ENCODE results near the gene RPL27A.

Gene RPL27A

GRCh38 chr11:8640267-8640906, 42.2 kb upstream of the RPL27A start:
- Histone ChIP-seq H3K4me3 (replicated peaks; ENCODE audit: low read depth, low read length) (no peak overlapping the region), H3K36me3 (ENCODE audit: control insufficient read depth, insufficient read depth, low read length) (peaks cover 22% of the 10 kb centered on the region), H3K27me3 (replicated peaks; ENCODE audit: control insufficient read depth, insufficient read depth, low read length) (no peaks in the 10 kb centered on the region)
- DNase-seq (ENCODE audit: extremely low read depth, insufficient read length): no peak
- no peak for TF ChIP-seq CTCF (IDR thresholded peaks at IDR 0.05; ENCODE audit: insufficient read depth, low read length, poor library complexity, severe bottlenecking)

GRCh38 chr11:8641332-8641731, 41.3 kb upstream of the RPL27A start:
- no peak for DNase-seq (ENCODE audit: extremely low read depth, insufficient read length)
- Histone ChIP-seq H3K36me3 (ENCODE audit: control insufficient read depth, insufficient read depth, low read length) (peaks cover 22% of the 10 kb centered on the region), H3K27me3 (replicated peaks; ENCODE audit: control insufficient read depth, insufficient read depth, low read length) (no peaks in the 10 kb centered on the region), H3K4me3 (replicated peaks; ENCODE audit: low read depth, low read length) (no peak overlapping the region)
- no peak for TF ChIP-seq CTCF (IDR thresholded peaks at IDR 0.05; ENCODE audit: insufficient read depth, low read length, poor library complexity, severe bottlenecking)

GRCh38 chr11:8642196-8642841, 40.3 kb upstream of the RPL27A start:
- H3K36me3 ChIP-seq (ENCODE audit: control insufficient read depth, insufficient read depth, low read length): peaks cover 22% of the 10 kb centered on the region
- TF ChIP-seq CTCF (IDR thresholded peaks at IDR 0.05; ENCODE audit: insufficient read depth, low read length, poor library complexity, severe bottlenecking): no peak
- DNase-seq (ENCODE audit: extremely low read depth, insufficient read length): no peak
- H3K27me3 ChIP-seq (replicated peaks; ENCODE audit: control insufficient read depth, insufficient read depth, low read length): no peaks in the 10 kb centered on the region
- H3K4me3 ChIP-seq (replicated peaks; ENCODE audit: low read depth, low read length): no peak overlapping the region

GRCh38 chr11:8646873-8647272, 35.7 kb upstream of the RPL27A start:
- DNase-seq (ENCODE audit: extremely low read depth, insufficient read length): no peak
- no peak for TF ChIP-seq CTCF (IDR thresholded peaks at IDR 0.05; ENCODE audit: insufficient read depth, low read length, poor library complexity, severe bottlenecking)
- no peak overlapping the region for H3K4me3 ChIP-seq (replicated peaks; ENCODE audit: low read depth, low read length)
- no peaks in the 10 kb centered on the region for H3K27me3 ChIP-seq (replicated peaks; ENCODE audit: control insufficient read depth, insufficient read depth, low read length)
- peaks cover 33% of the 10 kb centered on the region for H3K36me3 ChIP-seq (ENCODE audit: control insufficient read depth, insufficient read depth, low read length)

GRCh38 chr11:8649361-8649760, 33.2 kb upstream of the RPL27A start:
- Histone ChIP-seq H3K36me3 (ENCODE audit: control insufficient read depth, insufficient read depth, low read length) (peaks cover 33% of the 10 kb centered on the region), H3K27me3 (replicated peaks; ENCODE audit: control insufficient read depth, insufficient read depth, low read length) (no peaks in the 10 kb centered on the region), H3K4me3 (replicated peaks; ENCODE audit: low read depth, low read length) (no peak overlapping the region)
- TF ChIP-seq CTCF (IDR thresholded peaks at IDR 0.05; ENCODE audit: insufficient read depth, low read length, poor library complexity, severe bottlenecking): no peak
- no peak for DNase-seq (ENCODE audit: extremely low read depth, insufficient read length)

Measured in GM06990 (cell line).